Esophagus squamous epithelium (tissue), 4 donors: ENCODE data around the gene PSAPL1.

Source experiments
- POLR2A ChIP-seq, 4 donors: fragments of 450-650 bp; IDR thresholded peaks; one replicate each; pipeline ENCODE4 v1.6.1; 2017; ENCODE audit warnings: antibody characterized with exemption in 4 of 4, mild to moderate bottlenecking in 4 of 4, moderate library complexity in 3 of 4
- TF ChIP-seq, protein P1 (sequence below), 6 experiments: fragments of 450-650 bp in 4 of 6; fragments of 200-600 bp in 2 of 6; sonication (generic) in 2 of 6; IDR thresholded peaks; one replicate each; pipeline ENCODE4 v1.5.1; 2016 to 2019; ENCODE audit warnings: antibody characterized with exemption in 6 of 6, mild to moderate bottlenecking in 4 of 6, moderate library complexity in 4 of 6

DNA sequence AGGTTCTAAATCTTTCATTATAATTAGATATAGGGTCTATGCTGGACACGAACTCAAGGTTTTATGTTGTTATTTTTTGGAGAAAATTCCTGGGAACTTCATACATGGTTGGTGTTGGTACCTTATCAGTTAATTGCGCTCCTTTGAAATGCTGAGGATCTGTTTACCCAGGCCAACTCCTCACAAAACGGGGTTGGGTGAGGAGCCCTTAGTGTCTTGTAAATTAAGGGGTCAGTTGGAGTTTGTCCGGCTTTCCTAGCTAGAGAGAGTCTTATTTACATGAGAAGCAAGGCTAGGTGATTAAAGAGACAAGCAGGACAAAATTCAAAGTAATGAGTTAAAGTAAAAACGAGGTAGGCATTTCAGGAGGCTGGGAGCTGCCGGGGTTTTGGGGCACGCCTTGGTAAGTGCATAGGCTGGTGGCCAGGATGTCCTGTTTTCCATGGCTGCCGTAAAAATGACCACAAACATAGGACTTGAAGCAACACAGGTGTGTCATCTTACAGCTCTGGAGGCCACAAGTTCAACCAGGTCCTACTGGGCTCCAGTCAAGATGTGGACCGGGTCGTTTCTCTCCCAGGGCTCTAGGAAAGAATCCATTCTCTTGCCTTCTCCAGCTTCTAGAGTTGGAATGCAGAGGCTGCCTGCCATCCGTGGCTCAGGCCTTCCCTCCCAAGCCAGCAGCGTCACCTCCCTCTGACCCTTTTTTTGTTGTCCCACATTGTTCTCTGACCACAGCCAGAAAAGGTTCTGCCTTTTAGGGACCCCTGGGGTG, 19.8 kb downstream of the PSAPL1 start:
- TF ChIP-seq, protein P1, sequence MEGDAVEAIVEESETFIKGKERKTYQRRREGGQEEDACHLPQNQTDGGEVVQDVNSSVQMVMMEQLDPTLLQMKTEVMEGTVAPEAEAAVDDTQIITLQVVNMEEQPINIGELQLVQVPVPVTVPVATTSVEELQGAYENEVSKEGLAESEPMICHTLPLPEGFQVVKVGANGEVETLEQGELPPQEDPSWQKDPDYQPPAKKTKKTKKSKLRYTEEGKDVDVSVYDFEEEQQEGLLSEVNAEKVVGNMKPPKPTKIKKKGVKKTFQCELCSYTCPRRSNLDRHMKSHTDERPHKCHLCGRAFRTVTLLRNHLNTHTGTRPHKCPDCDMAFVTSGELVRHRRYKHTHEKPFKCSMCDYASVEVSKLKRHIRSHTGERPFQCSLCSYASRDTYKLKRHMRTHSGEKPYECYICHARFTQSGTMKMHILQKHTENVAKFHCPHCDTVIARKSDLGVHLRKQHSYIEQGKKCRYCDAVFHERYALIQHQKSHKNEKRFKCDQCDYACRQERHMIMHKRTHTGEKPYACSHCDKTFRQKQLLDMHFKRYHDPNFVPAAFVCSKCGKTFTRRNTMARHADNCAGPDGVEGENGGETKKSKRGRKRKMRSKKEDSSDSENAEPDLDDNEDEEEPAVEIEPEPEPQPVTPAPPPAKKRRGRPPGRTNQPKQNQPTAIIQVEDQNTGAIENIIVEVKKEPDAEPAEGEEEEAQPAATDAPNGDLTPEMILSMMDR (IDR thresholded peaks at IDR 0.05) = no peak
- TF ChIP-seq POLR2A (IDR thresholded peaks at IDR 0.05) = no peak
